ENCODE results near the gene NRAS.

- TF ChIP-seq POLR2A (IDR thresholded peaks at IDR 0.05) (no peak), CTCF (IDR thresholded peaks at IDR 0.05) (no peak)
These were observed 30.7 kb downstream of the NRAS start for GRCh38 chr1:114685851-114686250.

Data from testis (tissue), 2 donors.